ENCODE data around the gene THSD7A. TPM values are rescaled to one million over a fixed set of nuclear protein-coding genes. Genes with fewer than 3 reads are reported as not detected.

The THSD7A gene
- total and polyA plus RNA-seq, 2 of the 8 experiments (the other 6 are each of a cell fraction or from before 2014, with no cell fraction given) = 0.44 to 1.2 TPM

DNA sequence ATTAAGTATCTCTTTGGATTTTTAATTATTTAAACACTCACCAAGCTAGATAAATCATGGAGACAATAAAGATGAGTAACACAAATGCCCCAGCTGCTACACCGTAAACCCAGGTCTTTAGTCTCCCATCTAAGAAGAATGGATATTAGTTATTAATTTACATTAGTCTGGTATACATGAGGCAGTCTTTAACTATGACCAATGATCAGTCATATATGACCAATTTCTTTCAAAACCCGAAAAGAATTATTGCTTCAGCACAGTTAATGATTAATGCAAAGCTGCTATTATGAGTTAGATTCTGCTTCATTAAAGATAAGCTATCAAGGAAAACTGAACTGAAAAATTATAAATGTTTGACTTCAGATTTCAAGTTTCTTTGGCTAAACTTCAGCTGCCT lies 455.5 kb downstream of the THSD7A start:
- WGBS, 2 experiments (ENCODE audit: extremely low coverage in 1 of 2, insufficient coverage in 1 of 2, insufficient read length in 1 of 2, insufficient replicate concordance in 2 of 2, low coverage in 1 of 2, low lambda C conversion rate in 2 of 2, missing lambda C conversion rate in 1 of 2) = 94% methylated on average over 2 of the region's 2 CpGs; no CpG with 5 or more reads in 1 of the 2 experiments
- Histone ChIP-seq H4K20me1 (replicated peaks in 1 of 2; ENCODE audit: control insufficient read depth in 1 of 2, insufficient read depth in 2 of 2, low read length in 2 of 2) (no peaks in the 10 kb centered on the region), H3K18ac (ENCODE audit: extremely low read depth, low read length) (no peak overlapping the region), H3K56ac (replicated peaks; ENCODE audit: insufficient read length, low read depth, low read length) (no peak overlapping the region), H3K9me3 (ENCODE audit: insufficient read depth in 2 of 2, low read depth in 1 of 2, low read length in 1 of 2) (no peaks in the 10 kb centered on the region), H3K27ac (ENCODE audit: low read depth, low read length) (no peak overlapping the region), H2BK12ac (ENCODE audit: low read depth, low read length) (no peak overlapping the region), H3K23ac (ENCODE audit: insufficient read length) (no peak overlapping the region), H4K91ac (replicated peaks; ENCODE audit: insufficient read length, low read length) (no peak overlapping the region), H3K27me3 (replicated peaks in 1 of 4; ENCODE audit: control insufficient read depth in 3 of 4, extremely low read depth in 1 of 4, insufficient read depth in 3 of 4, low read length in 3 of 4) (no peaks in the 10 kb centered on the region), H4K5ac (ENCODE audit: insufficient read length, low read depth, low read length) (no peak overlapping the region), H3K23me2 (ENCODE audit: low read depth, low read length) (no peaks in the 10 kb centered on the region), H3K9ac (replicated peaks in 1 of 4; ENCODE audit: extremely low read depth in 1 of 4, low read depth in 3 of 4, low read length in 3 of 4) (no peak overlapping the region), H2BK120ac (replicated peaks; ENCODE audit: low read depth, low read length) (no peak overlapping the region), H3K4me3 (ENCODE audit: extremely low read depth in 1 of 4, insufficient read depth in 2 of 4, low read depth in 3 of 4, low read length in 4 of 4) (no peak overlapping the region), H2BK20ac (ENCODE audit: low read length) (no peak overlapping the region), H3K4me2 (ENCODE audit: insufficient read depth in 1 of 2, low read depth in 2 of 2, low read length in 2 of 2) (no peak overlapping the region), H3K4me1 (replicated peaks in 1 of 4; ENCODE audit: control insufficient read depth in 3 of 4, insufficient read depth in 4 of 4, low read length in 3 of 4) (no peaks in the 10 kb centered on the region), H3K79me2 (ENCODE audit: control insufficient read depth in 1 of 2, insufficient read depth in 2 of 2, low read length in 2 of 2) (no peaks in the 10 kb centered on the region), H4K8ac (ENCODE audit: extremely low read depth, insufficient read depth, low read length) (no peak overlapping the region), H2BK15ac (ENCODE audit: low read length) (no peak overlapping the region), H3K4ac (replicated peaks; ENCODE audit: insufficient read length, low read depth, low read length) (no peak overlapping the region), H2AK5ac (ENCODE audit: low read depth, low read length) (no peak overlapping the region), H2BK5ac (ENCODE audit: low read depth, low read length) (no peak overlapping the region), H3K36me3 (ENCODE audit: control insufficient read depth in 2 of 4, insufficient read depth in 4 of 4, low read length in 3 of 4) (no peaks in the 10 kb centered on the region), H3K14ac (ENCODE audit: insufficient read length) (no peak overlapping the region), H2AFZ (ENCODE audit: low read length) (no peak overlapping the region), H3K79me1 (ENCODE audit: low read depth, low read length) (no peaks in the 10 kb centered on the region)
- TF ChIP-seq HDAC2 (IDR thresholded peaks at IDR 0.05; ENCODE audit: borderline replicate concordance in 1 of 2, low read depth in 2 of 2, low read length in 2 of 2) = no peak
- ChIA-PET POLR2A (ENCODE audit: partially characterized antibody) (no interaction called here), CTCF (ENCODE audit: partially characterized antibody) (interaction anchor here (0.6 to 1.6 kb wide), 2 partner anchors 14 to 65 kb away, joined by 3 to 4 read pairs; no protein-coding TSS in a partner anchor)
- FAIRE-seq (no peak), DNase-seq (ENCODE audit: low read depth in 1 of 2, low spot score in 2 of 2) (no peak)

Data from H1 (cell line).